C4-2B (cell line): ENCODE measurements around the gene SEMA4D.

Experiments used
- ZFX ChIP-seq: fragments of 450-650 bp; IDR thresholded peaks from 2 replicates; pipeline ENCODE4 v1.6.1; 2017
- TF ChIP-seq, protein P1 (sequence below): fragments of 450-650 bp; conservative IDR thresholded peaks from 2 replicates; pipeline ENCODE4 v1.5.1; 2017; ENCODE audit warnings: mild to moderate bottlenecking

- TF ChIP-seq, protein P1, sequence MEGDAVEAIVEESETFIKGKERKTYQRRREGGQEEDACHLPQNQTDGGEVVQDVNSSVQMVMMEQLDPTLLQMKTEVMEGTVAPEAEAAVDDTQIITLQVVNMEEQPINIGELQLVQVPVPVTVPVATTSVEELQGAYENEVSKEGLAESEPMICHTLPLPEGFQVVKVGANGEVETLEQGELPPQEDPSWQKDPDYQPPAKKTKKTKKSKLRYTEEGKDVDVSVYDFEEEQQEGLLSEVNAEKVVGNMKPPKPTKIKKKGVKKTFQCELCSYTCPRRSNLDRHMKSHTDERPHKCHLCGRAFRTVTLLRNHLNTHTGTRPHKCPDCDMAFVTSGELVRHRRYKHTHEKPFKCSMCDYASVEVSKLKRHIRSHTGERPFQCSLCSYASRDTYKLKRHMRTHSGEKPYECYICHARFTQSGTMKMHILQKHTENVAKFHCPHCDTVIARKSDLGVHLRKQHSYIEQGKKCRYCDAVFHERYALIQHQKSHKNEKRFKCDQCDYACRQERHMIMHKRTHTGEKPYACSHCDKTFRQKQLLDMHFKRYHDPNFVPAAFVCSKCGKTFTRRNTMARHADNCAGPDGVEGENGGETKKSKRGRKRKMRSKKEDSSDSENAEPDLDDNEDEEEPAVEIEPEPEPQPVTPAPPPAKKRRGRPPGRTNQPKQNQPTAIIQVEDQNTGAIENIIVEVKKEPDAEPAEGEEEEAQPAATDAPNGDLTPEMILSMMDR: no peak
- no peak for TF ChIP-seq ZFX
These were observed 184.1 kb downstream of the SEMA4D start for GRCh38 chr9:89313842-89314241.
